Endothelial cell of umbilical vein (primary cell): Measurements from ENCODE around the gene NYAP1.
A peak's percentile ranks its signal among the peaks of the same experiment; 100 is the strongest.

Experiments used
- CTCF ChIP-seq, 2 donors: IDR thresholded peaks; 1 replicate in 1 of 2; 2 replicates in 1 of 2; pipeline ENCODE4 v1.5.1; 2011; ENCODE audit warnings: low read length in 2 of 2, mild to moderate bottlenecking in 2 of 2, moderate library complexity in 2 of 2, control low read depth in 1 of 2, inconsistent platforms in 1 of 2, low read depth in 1 of 2; ENCODE audit not compliant: insufficient read depth in 1 of 2; ENCODE audit errors: extremely low read depth in 1 of 2
- EZH2 ChIP-seq: IDR thresholded peaks from 2 replicates; pipeline ENCODE4 v1.6.1; 2012; ENCODE audit warnings: borderline replicate concordance, low read depth, mild to moderate bottlenecking, moderate library complexity, low read length, inconsistent platforms; ENCODE audit not compliant: severe bottlenecking
- FOS ChIP-seq: IDR thresholded peaks from 2 replicates; pipeline ENCODE4 v1.6.1; 2011; ENCODE audit warnings: mild to moderate bottlenecking, low read length, moderate library complexity, borderline replicate concordance; ENCODE audit not compliant: insufficient read depth
- JUN ChIP-seq: IDR thresholded peaks from 2 replicates; pipeline ENCODE4 v1.6.1; 2011; ENCODE audit warnings: borderline replicate concordance, low read depth; ENCODE audit not compliant: insufficient read length, insufficient read depth
- MAX ChIP-seq: IDR thresholded peaks from 2 replicates; pipeline ENCODE4 v1.6.1; 2011; ENCODE audit not compliant: insufficient read depth, insufficient read length
- MYC ChIP-seq: IDR thresholded peaks from one replicate; pipeline ENCODE4 v1.6.1; 2011; ENCODE audit warnings: mild to moderate bottlenecking, low read depth, low read length
- POLR2A ChIP-seq: IDR thresholded peaks from 2 replicates; pipeline ENCODE4 v1.6.1; 2012; ENCODE audit warnings: low read depth, mild to moderate bottlenecking, control low read depth, low read length
- POLR2AphosphoS5 ChIP-seq: IDR thresholded peaks from 2 replicates; pipeline ENCODE4 v1.6.1; 2012; ENCODE audit warnings: low read depth, mild to moderate bottlenecking, control low read depth, low read length, moderate library complexity; ENCODE audit not compliant: insufficient read depth

- TF ChIP-seq EZH2 (no peak), CTCF (IDR thresholded peaks at IDR 0.05; ENCODE audit: extremely low read depth in 1 of 2, insufficient read depth in 1 of 2, low read depth in 1 of 2, low read length in 2 of 2) (peak; percentile 89 to 100), POLR2A (peak; percentile 52), MAX (no peak), MYC (no peak), JUN (no peak), POLR2AphosphoS5 (peak; percentile 56), FOS (no peak)
Observed at GRCh38 chr7:100469227-100470044, 14.3 kb upstream of the NYAP1 start.
